ENCODE data around the gene FGF14.

Gene FGF14

GRCh38 chr13:101830035-101830434 is 571.8 kb downstream of the FGF14 start:
- Histone ChIP-seq H3K27me3 (replicated peaks in 2 of 5; ENCODE audit: control insufficient read depth in 4 of 5, insufficient read depth in 5 of 5, low read length in 4 of 5) (no peaks in the 10 kb centered on the region), H3K4me1 (ENCODE audit: control extremely low read depth in 1 of 4, control insufficient read depth in 4 of 4, insufficient read depth in 4 of 4, low read length in 3 of 4) (no peaks in the 10 kb centered on the region), H3K9me3 (ENCODE audit: control extremely low read depth in 1 of 5, control insufficient read depth in 4 of 5, insufficient read depth in 2 of 5, low read depth in 1 of 5, low read length in 4 of 5) (no peaks in the 10 kb centered on the region), H3K4me3 (ENCODE audit: control insufficient read depth in 1 of 7, extremely low read depth in 1 of 7, insufficient read depth in 4 of 7, low read depth in 2 of 7, low read length in 6 of 7) (no peak overlapping the region), H3K27ac (ENCODE audit: insufficient read depth in 1 of 2, low read depth in 1 of 2, low read length in 2 of 2, poor library complexity in 1 of 2, severe bottlenecking in 2 of 2) (no peak overlapping the region), H3K36me3 (ENCODE audit: control insufficient read depth in 4 of 4, insufficient read depth in 4 of 4, low read length in 3 of 4) (no peaks in the 10 kb centered on the region)
- WGBS (ENCODE audit: insufficient coverage) = 100% methylated on average over 1 of the region's 2 CpGs
- DNase-seq = no peak
- ChIA-PET POLR2A (no interaction called here), CTCF (no interaction called here)

GRCh38 chr13:101829484-101829883 is 572.4 kb downstream of the FGF14 start:
- no peak for DNase-seq
- no peak overlapping the region for H3K4me3 ChIP-seq (ENCODE audit: control insufficient read depth in 1 of 7, extremely low read depth in 1 of 7, insufficient read depth in 4 of 7, low read depth in 2 of 7, low read length in 6 of 7)
- CTCF ChIA-PET = no interaction called here
- no peak overlapping the region for H3K27ac ChIP-seq (ENCODE audit: insufficient read depth in 1 of 2, low read depth in 1 of 2, low read length in 2 of 2, poor library complexity in 1 of 2, severe bottlenecking in 2 of 2)
- no peaks in the 10 kb centered on the region for H3K36me3 ChIP-seq (ENCODE audit: control insufficient read depth in 4 of 4, insufficient read depth in 4 of 4, low read length in 3 of 4)
- no peaks in the 10 kb centered on the region for H3K9me3 ChIP-seq (ENCODE audit: control extremely low read depth in 1 of 5, control insufficient read depth in 4 of 5, insufficient read depth in 2 of 5, low read depth in 1 of 5, low read length in 4 of 5)
- peaks cover 0 to 2% (median 0%) of the 10 kb centered on the region in 5 experiments for H3K27me3 ChIP-seq (replicated peaks in 2 of 5; ENCODE audit: control insufficient read depth in 4 of 5, insufficient read depth in 5 of 5, low read length in 4 of 5)
- POLR2A ChIA-PET = no interaction called here
- no peaks in the 10 kb centered on the region for H3K4me1 ChIP-seq (ENCODE audit: control extremely low read depth in 1 of 4, control insufficient read depth in 4 of 4, insufficient read depth in 4 of 4, low read length in 3 of 4)
- WGBS (ENCODE audit: insufficient coverage) = 100% methylated on average over 1 of the region's 2 CpGs

DNA sequence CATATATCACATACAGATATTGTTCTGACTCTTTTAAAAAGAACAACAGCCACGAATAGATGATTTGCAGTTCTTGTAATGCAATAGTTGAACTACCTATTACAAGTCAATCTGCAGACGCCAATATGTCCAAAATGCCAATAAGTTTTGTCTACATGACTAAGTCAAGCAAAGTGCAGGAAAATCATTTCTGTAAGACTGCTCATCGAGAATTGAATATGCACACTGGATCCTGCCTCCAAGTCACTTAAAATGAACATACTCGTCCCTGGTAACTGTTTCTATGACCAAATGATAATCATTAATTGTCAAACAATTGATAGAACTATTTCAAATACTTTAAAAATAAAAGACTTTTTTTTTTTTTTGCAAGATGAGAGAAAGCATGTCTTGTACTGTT is 573.7 kb downstream of the FGF14 start:
- no peaks in the 10 kb centered on the region for H3K36me3 ChIP-seq (ENCODE audit: control insufficient read depth in 4 of 4, insufficient read depth in 4 of 4, low read length in 3 of 4)
- peaks cover 0 to 2% (median 0%) of the 10 kb centered on the region in 5 experiments for H3K27me3 ChIP-seq (replicated peaks in 2 of 5; ENCODE audit: control insufficient read depth in 4 of 5, insufficient read depth in 5 of 5, low read length in 4 of 5)
- WGBS (ENCODE audit: insufficient coverage) = 100% methylated on average over 1 of the region's 4 CpGs
- no peaks in the 10 kb centered on the region for H3K4me1 ChIP-seq (ENCODE audit: control extremely low read depth in 1 of 4, control insufficient read depth in 4 of 4, insufficient read depth in 4 of 4, low read length in 3 of 4)
- no peak overlapping the region for H3K4me3 ChIP-seq (ENCODE audit: control insufficient read depth in 1 of 7, extremely low read depth in 1 of 7, insufficient read depth in 4 of 7, low read depth in 2 of 7, low read length in 6 of 7)
- no peak overlapping the region for H3K27ac ChIP-seq (ENCODE audit: insufficient read depth in 1 of 2, low read depth in 1 of 2, low read length in 2 of 2, poor library complexity in 1 of 2, severe bottlenecking in 2 of 2)
- POLR2A ChIA-PET = no interaction called here
- CTCF ChIA-PET = no interaction called here
- H3K9me3 ChIP-seq (ENCODE audit: control extremely low read depth in 1 of 5, control insufficient read depth in 4 of 5, insufficient read depth in 2 of 5, low read depth in 1 of 5, low read length in 4 of 5) = no peaks in the 10 kb centered on the region
- DNase-seq = no peak

- H3K4me1 ChIP-seq (ENCODE audit: control extremely low read depth in 1 of 4, control insufficient read depth in 4 of 4, insufficient read depth in 4 of 4, low read length in 3 of 4) = no peaks in the 10 kb centered on the region
- no peak for DNase-seq
- CTCF ChIA-PET = no interaction called here
- WGBS (ENCODE audit: insufficient coverage) = no CpG with 5 or more reads among the region's 3 CpGs
- H3K27me3 ChIP-seq (replicated peaks in 2 of 5; ENCODE audit: control insufficient read depth in 4 of 5, insufficient read depth in 5 of 5, low read length in 4 of 5) = no peaks in the 10 kb centered on the region
- H3K4me3 ChIP-seq (ENCODE audit: control insufficient read depth in 1 of 7, extremely low read depth in 1 of 7, insufficient read depth in 4 of 7, low read depth in 2 of 7, low read length in 6 of 7) = no peak overlapping the region
- peaks cover 0 to 1% (median 0%) of the 10 kb centered on the region in 5 experiments for H3K9me3 ChIP-seq (ENCODE audit: control extremely low read depth in 1 of 5, control insufficient read depth in 4 of 5, insufficient read depth in 2 of 5, low read depth in 1 of 5, low read length in 4 of 5)
- H3K36me3 ChIP-seq (ENCODE audit: control insufficient read depth in 4 of 4, insufficient read depth in 4 of 4, low read length in 3 of 4) = no peaks in the 10 kb centered on the region
- POLR2A ChIA-PET = no interaction called here
- no peak overlapping the region for H3K27ac ChIP-seq (ENCODE audit: insufficient read depth in 1 of 2, low read depth in 1 of 2, low read length in 2 of 2, poor library complexity in 1 of 2, severe bottlenecking in 2 of 2)
Measured at GRCh38 chr13:101817898-101818297, 584.0 kb downstream of the FGF14 start.

DNA sequence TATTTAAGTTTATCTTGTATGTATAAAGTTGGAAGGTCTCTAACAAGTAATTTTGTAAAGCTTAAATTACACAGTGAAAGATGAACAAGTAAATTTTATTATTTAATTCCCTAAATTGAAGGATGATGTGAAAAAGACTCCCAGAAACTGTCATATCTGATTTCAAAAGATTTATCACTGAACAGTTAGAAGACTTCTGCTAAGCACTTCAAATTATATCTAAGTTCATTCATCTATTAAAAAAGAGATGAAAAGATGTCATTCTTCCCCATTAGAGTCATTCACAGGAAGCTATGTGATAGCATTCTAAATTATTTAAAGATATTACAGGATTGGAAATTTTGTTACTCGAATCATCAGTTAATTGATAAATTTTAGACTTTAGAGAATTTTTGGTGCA is 590.0 kb downstream of the FGF14 start:
- H3K27ac ChIP-seq (ENCODE audit: insufficient read depth in 1 of 2, low read depth in 1 of 2, low read length in 2 of 2, poor library complexity in 1 of 2, severe bottlenecking in 2 of 2) = no peak overlapping the region
- CTCF ChIA-PET = no interaction called here
- WGBS (ENCODE audit: insufficient coverage) = no CpG with 5 or more reads among the region's 1 CpG

GRCh38 chr13:101811284-101811839 is 590.5 kb downstream of the FGF14 start:
- ChIA-PET POLR2A (no interaction called here), CTCF (no interaction called here)
- Histone ChIP-seq H3K4me3 (ENCODE audit: control insufficient read depth in 1 of 7, extremely low read depth in 1 of 7, insufficient read depth in 4 of 7, low read depth in 2 of 7, low read length in 6 of 7) (no peak overlapping the region), H3K9me3 (ENCODE audit: control extremely low read depth in 1 of 5, control insufficient read depth in 4 of 5, insufficient read depth in 2 of 5, low read depth in 1 of 5, low read length in 4 of 5) (no peaks in the 10 kb centered on the region), H3K4me1 (ENCODE audit: control extremely low read depth in 1 of 4, control insufficient read depth in 4 of 4, insufficient read depth in 4 of 4, low read length in 3 of 4) (no peaks in the 10 kb centered on the region), H3K27ac (ENCODE audit: insufficient read depth in 1 of 2, low read depth in 1 of 2, low read length in 2 of 2, poor library complexity in 1 of 2, severe bottlenecking in 2 of 2) (no peak overlapping the region), H3K36me3 (ENCODE audit: control insufficient read depth in 4 of 4, insufficient read depth in 4 of 4, low read length in 3 of 4) (no peaks in the 10 kb centered on the region), H3K27me3 (replicated peaks in 2 of 5; ENCODE audit: control insufficient read depth in 4 of 5, insufficient read depth in 5 of 5, low read length in 4 of 5) (no peaks in the 10 kb centered on the region)
- WGBS (ENCODE audit: insufficient coverage) = 67% methylated on average over 1 of the region's 1 CpG
- DNase-seq = no peak

More for the DNA sequence above, 590.0 kb downstream of the FGF14 start:
- DNase-seq = no peak
- H3K27me3 ChIP-seq (replicated peaks in 2 of 5; ENCODE audit: control insufficient read depth in 4 of 5, insufficient read depth in 5 of 5, low read length in 4 of 5) = no peaks in the 10 kb centered on the region
- POLR2A ChIA-PET = no interaction called here
- no peak overlapping the region for H3K4me3 ChIP-seq (ENCODE audit: control insufficient read depth in 1 of 7, extremely low read depth in 1 of 7, insufficient read depth in 4 of 7, low read depth in 2 of 7, low read length in 6 of 7)
- no peaks in the 10 kb centered on the region for H3K4me1 ChIP-seq (ENCODE audit: control extremely low read depth in 1 of 4, control insufficient read depth in 4 of 4, insufficient read depth in 4 of 4, low read length in 3 of 4)
- H3K9me3 ChIP-seq (ENCODE audit: control extremely low read depth in 1 of 5, control insufficient read depth in 4 of 5, insufficient read depth in 2 of 5, low read depth in 1 of 5, low read length in 4 of 5) = no peaks in the 10 kb centered on the region
- no peaks in the 10 kb centered on the region for H3K36me3 ChIP-seq (ENCODE audit: control insufficient read depth in 4 of 4, insufficient read depth in 4 of 4, low read length in 3 of 4)

GRCh38 chr13:101799196-101799595 is 602.7 kb downstream of the FGF14 start:
- CTCF ChIA-PET = no interaction called here
- Histone ChIP-seq H3K4me3 (ENCODE audit: control insufficient read depth in 1 of 7, extremely low read depth in 1 of 7, insufficient read depth in 4 of 7, low read depth in 2 of 7, low read length in 6 of 7) (no peak overlapping the region), H3K9me3 (ENCODE audit: control extremely low read depth in 1 of 5, control insufficient read depth in 4 of 5, insufficient read depth in 2 of 5, low read depth in 1 of 5, low read length in 4 of 5) (no peaks in the 10 kb centered on the region), H3K27ac (ENCODE audit: insufficient read depth in 1 of 2, low read depth in 1 of 2, low read length in 2 of 2, poor library complexity in 1 of 2, severe bottlenecking in 2 of 2) (no peak overlapping the region), H3K36me3 (ENCODE audit: control insufficient read depth in 4 of 4, insufficient read depth in 4 of 4, low read length in 3 of 4) (no peaks in the 10 kb centered on the region), H3K4me1 (ENCODE audit: control extremely low read depth in 1 of 4, control insufficient read depth in 4 of 4, insufficient read depth in 4 of 4, low read length in 3 of 4) (no peaks in the 10 kb centered on the region), H3K27me3 (replicated peaks in 2 of 5; ENCODE audit: control insufficient read depth in 4 of 5, insufficient read depth in 5 of 5, low read length in 4 of 5) (no peaks in the 10 kb centered on the region)
- 38% methylated on average over 1 of the region's 4 CpGs for WGBS (ENCODE audit: insufficient coverage)
- no peak for DNase-seq
- POLR2A ChIA-PET = no interaction called here
